ENCODE data around the gene SRSF4. TPM values are rescaled to one million over a fixed set of nuclear protein-coding genes. Genes with fewer than 3 reads are reported as not detected.

The SRSF4 gene
- total and polyA plus RNA-seq, 2 of the 8 experiments (the other 6 are each of a cell fraction or from before 2014, with no cell fraction given), result 34.9 to 86.5 TPM

DNA sequence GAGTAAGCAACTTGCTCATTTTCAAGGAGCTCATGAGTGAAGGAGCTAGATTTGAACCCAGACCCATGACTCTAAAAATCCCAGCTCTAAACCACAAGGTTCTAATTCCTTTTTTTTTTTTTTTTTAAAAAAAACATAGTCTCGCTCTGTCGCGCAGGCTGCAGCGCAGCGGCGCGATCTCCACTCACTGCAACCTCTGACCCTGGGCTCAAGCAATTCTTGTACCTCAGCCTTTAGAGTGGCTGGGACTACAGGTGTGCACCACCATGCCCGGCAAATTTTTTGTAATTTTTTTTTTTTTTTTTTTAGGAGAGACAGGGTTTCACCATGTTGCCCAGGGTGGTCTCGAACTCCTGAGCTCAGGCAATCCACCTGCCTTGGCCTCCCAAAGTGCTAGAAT is 13.8 kb downstream of the SRSF4 start:
- no peak overlapping the region for H4K91ac ChIP-seq (replicated peaks; ENCODE audit: insufficient read length, low read length)
- WGBS, 2 experiments (ENCODE audit: extremely low coverage in 1 of 2, insufficient coverage in 1 of 2, insufficient read length in 1 of 2, insufficient replicate concordance in 2 of 2, low coverage in 1 of 2, low lambda C conversion rate in 2 of 2, missing lambda C conversion rate in 1 of 2), result 100% methylated on average over 9 of the region's 9 CpGs; no CpG with 5 or more reads in 1 of the 2 experiments
- H3K14ac ChIP-seq (ENCODE audit: insufficient read length), result no peak overlapping the region
- no peaks in the 10 kb centered on the region for H3K23me2 ChIP-seq (ENCODE audit: low read depth, low read length)
- ChIA-PET POLR2A (ENCODE audit: partially characterized antibody) (interaction anchor here (0.6 to 9.0 kb wide), 7 partner anchors 9 to 99 kb away, joined by 3 to 105 read pairs (median 4); partner anchors contain the start of gene SRSF4), CTCF (ENCODE audit: partially characterized antibody) (interaction anchor here (1.2 to 2.5 kb wide), 3 partner anchors 10 to 30 kb away, joined by 5 to 13 read pairs (median 12); no protein-coding TSS in a partner anchor)
- FAIRE-seq (no peak), DNase-seq (ENCODE audit: low read depth in 1 of 2, low spot score in 2 of 2) (no peak)
- H4K8ac ChIP-seq (ENCODE audit: extremely low read depth, insufficient read depth, low read length), result no peak overlapping the region
- H3K9ac ChIP-seq (replicated peaks in 1 of 4; ENCODE audit: extremely low read depth in 1 of 4, low read depth in 3 of 4, low read length in 3 of 4), result no peak overlapping the region
- no peak overlapping the region for H3K56ac ChIP-seq (replicated peaks; ENCODE audit: insufficient read length, low read depth, low read length)
- H3K36me3 ChIP-seq (ENCODE audit: control insufficient read depth in 2 of 4, insufficient read depth in 4 of 4, low read length in 3 of 4), result peaks cover 0 to 14% (median 0%) of the 10 kb centered on the region in 4 experiments; a peak in 2 of 8 replicates
- H3K27me3 ChIP-seq (replicated peaks in 1 of 4; ENCODE audit: control insufficient read depth in 3 of 4, extremely low read depth in 1 of 4, insufficient read depth in 3 of 4, low read length in 3 of 4), result no peaks in the 10 kb centered on the region
- H3K9me3 ChIP-seq (ENCODE audit: insufficient read depth in 2 of 2, low read depth in 1 of 2, low read length in 1 of 2), result no peaks in the 10 kb centered on the region
- peaks cover 12 to 31% (median 18%) of the 10 kb centered on the region in 4 experiments for H3K4me1 ChIP-seq (replicated peaks in 1 of 4; ENCODE audit: control insufficient read depth in 3 of 4, insufficient read depth in 4 of 4, low read length in 3 of 4)
- no peak overlapping the region for H2AFZ ChIP-seq (ENCODE audit: low read length)
- H4K20me1 ChIP-seq (replicated peaks in 1 of 2; ENCODE audit: control insufficient read depth in 1 of 2, insufficient read depth in 2 of 2, low read length in 2 of 2), result peaks cover 11 to 15% of the 10 kb centered on the region in 2 experiments
- no peak overlapping the region for H2BK120ac ChIP-seq (replicated peaks; ENCODE audit: low read depth, low read length)
- no peak overlapping the region for H3K23ac ChIP-seq (ENCODE audit: insufficient read length)
- no peak overlapping the region for H2BK5ac ChIP-seq (ENCODE audit: low read depth, low read length)
- H3K27ac ChIP-seq (ENCODE audit: low read depth, low read length), result no peak overlapping the region
- H2AK5ac ChIP-seq (ENCODE audit: low read depth, low read length), result no peak overlapping the region
- H3K79me2 ChIP-seq (ENCODE audit: control insufficient read depth in 1 of 2, insufficient read depth in 2 of 2, low read length in 2 of 2), result peaks cover 17 to 88% of the 10 kb centered on the region in 2 experiments
- no peak overlapping the region for H3K4ac ChIP-seq (replicated peaks; ENCODE audit: insufficient read length, low read depth, low read length)
- no peak overlapping the region for H4K5ac ChIP-seq (ENCODE audit: insufficient read length, low read depth, low read length)
- TF ChIP-seq CHD2 (IDR thresholded peaks at IDR 0.05; ENCODE audit: low read length), result no peak
- TF ChIP-seq, protein P1, sequence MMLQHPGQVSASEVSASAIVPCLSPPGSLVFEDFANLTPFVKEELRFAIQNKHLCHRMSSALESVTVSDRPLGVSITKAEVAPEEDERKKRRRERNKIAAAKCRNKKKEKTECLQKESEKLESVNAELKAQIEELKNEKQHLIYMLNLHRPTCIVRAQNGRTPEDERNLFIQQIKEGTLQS (IDR thresholded peaks at IDR 0.05; ENCODE audit: insufficient read depth, low read depth, low read length), result no peak
- no peak for TF ChIP-seq HDAC6 (IDR thresholded peaks at IDR 0.05; ENCODE audit: low read depth, low read length)
- TF ChIP-seq, protein P2, sequence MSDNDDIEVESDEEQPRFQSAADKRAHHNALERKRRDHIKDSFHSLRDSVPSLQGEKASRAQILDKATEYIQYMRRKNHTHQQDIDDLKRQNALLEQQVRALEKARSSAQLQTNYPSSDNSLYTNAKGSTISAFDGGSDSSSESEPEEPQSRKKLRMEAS (IDR thresholded peaks at IDR 0.05), result no peak
- no peak for TF ChIP-seq ZNF274 (IDR thresholded peaks at IDR 0.05; ENCODE audit: borderline replicate concordance, extremely low read depth, low read length)
- no peak for TF ChIP-seq E2F6 (IDR thresholded peaks at IDR 0.05)
- H3K4me2 ChIP-seq (ENCODE audit: insufficient read depth in 1 of 2, low read depth in 2 of 2, low read length in 2 of 2), result no peak overlapping the region
- no peak overlapping the region for H2BK20ac ChIP-seq (ENCODE audit: low read length)
- no peak overlapping the region for H2BK12ac ChIP-seq (ENCODE audit: low read depth, low read length)
- no peak overlapping the region for H2BK15ac ChIP-seq (ENCODE audit: low read length)
- no peak overlapping the region for H3K4me3 ChIP-seq (ENCODE audit: extremely low read depth in 1 of 4, insufficient read depth in 2 of 4, low read depth in 3 of 4, low read length in 4 of 4)
- H3K79me1 ChIP-seq (ENCODE audit: low read depth, low read length), result no peaks in the 10 kb centered on the region
- H3K18ac ChIP-seq (ENCODE audit: extremely low read depth, low read length), result no peak overlapping the region

All from H1 (cell line).